ENCODE data around the gene CERKL. TPM values are rescaled to one million over a fixed set of nuclear protein-coding genes. Genes with fewer than 3 reads are reported as not detected.

The CERKL gene
- total RNA-seq, 1 donor = 0.27 TPM

DNA sequence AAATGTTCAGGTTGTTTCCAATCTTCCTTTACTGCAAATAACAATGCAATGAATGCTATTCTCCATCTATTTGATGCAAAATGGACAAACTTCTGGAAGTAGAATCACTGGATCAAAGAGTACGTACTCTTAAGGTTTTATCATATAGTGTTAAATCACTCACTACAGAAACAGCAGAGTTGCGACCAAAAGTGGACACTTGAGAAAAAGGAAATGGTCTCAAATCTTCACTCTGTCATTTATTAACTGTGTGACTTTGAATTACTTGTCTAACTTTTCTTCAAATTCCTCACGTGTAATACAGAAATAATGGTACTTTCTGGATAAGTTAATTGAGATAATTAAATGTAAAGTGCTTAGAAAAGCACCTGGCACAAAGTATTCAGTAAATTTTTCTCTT lies 78.1 kb downstream of the CERKL start:
- H3K4me3 ChIP-seq (ENCODE audit: low read depth, low read length) = no peak overlapping the region
- TF ChIP-seq, protein P1, sequence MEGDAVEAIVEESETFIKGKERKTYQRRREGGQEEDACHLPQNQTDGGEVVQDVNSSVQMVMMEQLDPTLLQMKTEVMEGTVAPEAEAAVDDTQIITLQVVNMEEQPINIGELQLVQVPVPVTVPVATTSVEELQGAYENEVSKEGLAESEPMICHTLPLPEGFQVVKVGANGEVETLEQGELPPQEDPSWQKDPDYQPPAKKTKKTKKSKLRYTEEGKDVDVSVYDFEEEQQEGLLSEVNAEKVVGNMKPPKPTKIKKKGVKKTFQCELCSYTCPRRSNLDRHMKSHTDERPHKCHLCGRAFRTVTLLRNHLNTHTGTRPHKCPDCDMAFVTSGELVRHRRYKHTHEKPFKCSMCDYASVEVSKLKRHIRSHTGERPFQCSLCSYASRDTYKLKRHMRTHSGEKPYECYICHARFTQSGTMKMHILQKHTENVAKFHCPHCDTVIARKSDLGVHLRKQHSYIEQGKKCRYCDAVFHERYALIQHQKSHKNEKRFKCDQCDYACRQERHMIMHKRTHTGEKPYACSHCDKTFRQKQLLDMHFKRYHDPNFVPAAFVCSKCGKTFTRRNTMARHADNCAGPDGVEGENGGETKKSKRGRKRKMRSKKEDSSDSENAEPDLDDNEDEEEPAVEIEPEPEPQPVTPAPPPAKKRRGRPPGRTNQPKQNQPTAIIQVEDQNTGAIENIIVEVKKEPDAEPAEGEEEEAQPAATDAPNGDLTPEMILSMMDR (IDR thresholded peaks at IDR 0.05; ENCODE audit: insufficient read depth, low read length) = no peak

GRCh38 chr2:181576431-181576830 lies 80.5 kb downstream of the CERKL start:
- DNase-seq (ENCODE audit: low read depth) = no peak
- TF ChIP-seq, protein P1 (IDR thresholded peaks at IDR 0.05; ENCODE audit: insufficient read depth, low read length) = no peak
- H3K4me3 ChIP-seq (ENCODE audit: low read depth, low read length) = no peak overlapping the region

More for the DNA sequence above, 78.1 kb downstream of the CERKL start:
- DNase-seq (ENCODE audit: low read depth) = no peak

DNA sequence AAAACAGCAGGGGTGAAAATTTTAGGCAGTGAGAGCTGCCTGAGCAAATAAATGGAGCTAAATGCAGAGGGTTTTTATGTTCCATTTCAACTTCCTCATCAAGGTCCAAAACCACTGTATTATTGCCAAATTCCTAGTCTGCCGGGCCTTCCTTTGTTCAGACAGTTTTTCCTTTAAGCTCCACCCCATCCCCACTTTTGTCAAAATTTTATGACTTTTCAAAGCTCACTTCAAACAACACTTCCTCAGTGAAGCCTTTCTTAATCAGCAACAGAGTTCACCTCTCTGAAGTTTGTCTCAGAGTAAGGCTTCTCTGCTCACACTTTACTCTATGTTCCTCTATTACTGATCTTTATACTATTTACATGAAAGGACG lies 81.3 kb downstream of the CERKL start:
- DNase-seq (ENCODE audit: low read depth) = no peak
- TF ChIP-seq, protein P1 (IDR thresholded peaks at IDR 0.05; ENCODE audit: insufficient read depth, low read length) = no peak
- no peak overlapping the region for H3K4me3 ChIP-seq (ENCODE audit: low read depth, low read length)

DNA sequence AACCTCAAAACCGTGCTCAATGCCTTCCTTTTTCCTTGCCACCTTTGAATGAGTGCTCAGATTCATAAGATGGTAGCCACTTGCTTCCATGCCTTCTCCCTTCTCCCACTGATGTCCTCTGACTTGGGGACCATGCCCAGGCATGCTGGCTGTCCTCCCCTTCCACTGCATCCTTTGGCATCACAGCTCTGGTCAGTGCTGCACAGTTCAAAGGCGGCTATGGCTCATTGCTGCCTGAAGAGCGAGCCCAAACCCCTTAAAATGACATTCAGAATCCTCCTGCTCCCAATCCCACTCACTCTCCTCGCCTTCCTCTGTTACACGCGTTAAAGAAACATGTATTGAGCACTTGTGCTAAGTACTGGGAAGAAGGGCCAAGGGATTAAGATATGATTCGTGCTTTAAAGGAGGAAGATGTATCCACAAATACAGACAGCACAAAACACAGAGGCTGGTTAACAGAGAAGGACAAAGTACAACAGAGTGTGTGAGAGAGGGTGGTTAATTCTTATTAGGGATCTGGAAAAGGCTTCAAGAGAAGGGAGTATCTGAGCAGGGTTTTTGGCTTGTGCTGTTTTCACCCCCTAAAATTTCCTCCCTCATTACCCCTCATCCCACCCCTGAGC lies 81.8 kb downstream of the CERKL start:
- DNase-seq (ENCODE audit: low read depth) = no peak
- no peak overlapping the region for H3K4me3 ChIP-seq (ENCODE audit: low read depth, low read length)
- TF ChIP-seq, protein P1 (IDR thresholded peaks at IDR 0.05; ENCODE audit: insufficient read depth, low read length) = no peak

GRCh38 chr2:181574321-181574720 lies 82.6 kb downstream of the CERKL start:
- TF ChIP-seq, protein P1 (IDR thresholded peaks at IDR 0.05; ENCODE audit: insufficient read depth, low read length) = no peak
- H3K4me3 ChIP-seq (ENCODE audit: low read depth, low read length) = no peak overlapping the region
- DNase-seq (ENCODE audit: low read depth) = no peak

GRCh38 chr2:181573140-181573736 lies 83.7 kb downstream of the CERKL start:
- DNase-seq (ENCODE audit: low read depth) = peak; percentile 65
- H3K4me3 ChIP-seq (ENCODE audit: low read depth, low read length) = no peak overlapping the region
- TF ChIP-seq, protein P1 (IDR thresholded peaks at IDR 0.05; ENCODE audit: insufficient read depth, low read length) = peak; percentile 58

All from fibroblast of the aortic adventitia (primary cell).